ENCODE data around the gene LRG1. TPM values are rescaled to one million over a fixed set of nuclear protein-coding genes. Genes with fewer than 3 reads are reported as not detected.

The LRG1 gene
- total and polyA plus RNA-seq, 9 donors = 0.33 to 7.6 (median 2.7) TPM

DNA sequence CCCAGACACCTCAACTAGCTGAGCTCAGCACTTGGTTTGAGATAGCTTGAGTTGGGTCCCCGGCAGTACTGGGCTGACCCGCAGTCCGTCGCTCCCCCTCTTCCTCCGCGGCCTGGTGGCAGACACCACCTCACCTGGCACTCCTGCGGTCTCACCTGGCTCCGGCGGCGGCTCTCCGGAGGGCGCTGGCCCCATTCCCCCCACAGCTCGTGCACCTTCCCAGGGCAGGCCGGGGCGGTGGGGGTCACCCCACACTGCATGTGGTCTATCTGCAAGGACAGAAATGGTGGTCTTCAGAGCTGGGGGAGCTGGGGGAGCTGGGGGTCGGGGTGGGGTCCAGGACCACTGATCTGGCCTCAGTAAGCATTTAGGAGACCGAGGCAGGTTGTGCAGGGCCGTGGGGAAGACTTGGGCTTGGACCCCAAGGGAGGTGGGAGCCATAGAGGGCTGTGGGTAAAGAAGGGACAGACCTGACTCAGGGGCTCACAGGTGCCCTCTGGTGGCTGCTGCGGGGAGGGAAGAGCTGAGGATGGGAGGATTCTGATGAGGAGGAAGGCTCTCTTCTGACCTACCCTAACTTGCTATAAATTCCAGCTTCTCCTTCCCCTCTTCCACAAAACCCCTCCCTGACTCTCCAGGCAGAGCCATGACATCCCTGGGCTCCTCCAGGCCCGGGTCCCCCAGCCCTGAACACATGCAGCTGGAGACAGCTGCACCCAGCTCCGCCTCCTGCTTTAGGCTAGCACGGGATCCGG is 14.9 kb downstream of the LRG1 start:
- Histone ChIP-seq H3K27me3 (no peaks in the 10 kb centered on the region), H3K4me1 (ENCODE audit: insufficient read depth) (peaks cover 3% of the 10 kb centered on the region), H3K36me3 (no peaks in the 10 kb centered on the region), H3K27ac (no peak overlapping the region), H3K4me3 (no peak overlapping the region), H3K9me3 (no peaks in the 10 kb centered on the region)
- no peak for TF ChIP-seq POLR2A (IDR thresholded peaks at IDR 0.05)
- peak; percentile 29 to 66 (median 34) for TF ChIP-seq CTCF (IDR thresholded peaks at IDR 0.05)
- TF ChIP-seq EP300 (IDR thresholded peaks at IDR 0.05) = no peak
- intact Hi-C loops (cut with DNase I) = no loop called here
- WGBS, 3 donors = 66 to 71% (median 66%) methylated on average over 23 of the region's 23 CpGs
- peak; percentile 50 to 79 (median 71) for DNase-seq

DNA sequence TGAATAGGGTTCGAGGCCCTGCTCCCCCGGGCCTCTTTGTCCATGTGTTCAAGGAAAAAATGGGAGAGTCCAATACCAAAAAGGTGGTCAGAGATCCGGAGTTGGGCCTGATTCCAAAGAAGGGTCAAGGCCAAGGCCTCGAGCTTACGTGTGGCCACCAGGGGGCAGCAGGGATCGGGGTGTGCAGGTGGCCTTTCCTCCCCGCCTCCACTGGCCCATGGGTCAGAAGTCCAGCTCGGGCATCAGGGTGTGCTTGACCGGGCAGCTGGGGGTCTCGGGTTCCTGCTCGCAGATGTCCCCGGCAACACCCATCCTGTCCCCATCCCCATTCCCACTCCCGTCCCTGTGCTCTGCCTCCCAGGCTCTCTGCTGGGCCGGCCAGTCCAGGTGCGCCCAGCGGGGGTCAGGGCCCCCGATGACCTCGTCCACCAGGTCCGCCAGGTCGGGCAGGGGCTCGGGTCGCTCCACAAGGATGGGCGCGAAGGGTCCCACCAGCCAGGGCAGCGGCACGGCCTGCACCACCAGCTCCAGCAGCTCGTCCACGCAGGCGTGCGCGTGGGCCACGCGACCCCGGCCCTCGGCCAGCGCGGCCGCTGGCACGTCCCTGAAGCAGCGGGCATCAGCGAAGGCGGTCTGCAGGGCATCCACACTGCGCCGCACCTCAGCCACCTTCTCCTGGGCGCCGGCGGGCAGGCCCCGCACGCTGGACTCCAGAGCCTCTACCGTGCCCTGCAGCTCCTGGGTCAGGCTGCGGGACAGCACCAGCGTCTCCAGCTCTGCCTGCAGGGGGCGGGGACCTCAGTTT is 16.3 kb downstream of the LRG1 start:
- H3K36me3 ChIP-seq = no peaks in the 10 kb centered on the region
- H3K4me3 ChIP-seq = no peak overlapping the region
- TF ChIP-seq CTCF (IDR thresholded peaks at IDR 0.05) (peak in 2 of 3 donors; percentile 1 to 39), EP300 (IDR thresholded peaks at IDR 0.05) (no peak), POLR2A (IDR thresholded peaks at IDR 0.05) (no peak)
- intact Hi-C loops (cut with DNase I) = no loop called here
- H3K9me3 ChIP-seq = no peaks in the 10 kb centered on the region
- no peak overlapping the region for H3K27ac ChIP-seq
- H3K27me3 ChIP-seq = no peaks in the 10 kb centered on the region
- DNase-seq = peak in 4 of 5 donors; percentile 45 to 77 (median 56)
- peaks cover 13% of the 10 kb centered on the region for H3K4me1 ChIP-seq (ENCODE audit: insufficient read depth)
- WGBS, 3 donors = 76 to 79% (median 78%) methylated on average over 49 to 53 of the region's 53 CpGs

GRCh38 chr19:4522291-4523002 is 17.4 kb downstream of the LRG1 start:
- no peaks in the 10 kb centered on the region for H3K36me3 ChIP-seq
- H3K4me3 ChIP-seq = no peak overlapping the region
- peaks cover 22% of the 10 kb centered on the region for H3K4me1 ChIP-seq (ENCODE audit: insufficient read depth)
- H3K27ac ChIP-seq = no peak overlapping the region
- no peaks in the 10 kb centered on the region for H3K27me3 ChIP-seq
- 84 to 90% (median 85%) methylated on average over 15 of the region's 15 CpGs for WGBS, 3 donors
- TF ChIP-seq POLR2A (IDR thresholded peaks at IDR 0.05) (no peak), CTCF (IDR thresholded peaks at IDR 0.05) (no peak), EP300 (IDR thresholded peaks at IDR 0.05) (no peak)
- H3K9me3 ChIP-seq = no peaks in the 10 kb centered on the region
- intact Hi-C loops (cut with DNase I) = no loop called here
- no peak for DNase-seq

GRCh38 chr19:4521888-4522242 is 18.0 kb downstream of the LRG1 start:
- intact Hi-C loops (cut with DNase I) = no loop called here

More at GRCh38 chr19:4521888-4522242, 18.0 kb downstream of the LRG1 start:
- H3K4me1 ChIP-seq (ENCODE audit: insufficient read depth) = peaks cover 24% of the 10 kb centered on the region
- no peaks in the 10 kb centered on the region for H3K36me3 ChIP-seq
- WGBS, 3 donors = 87 to 91% (median 88%) methylated on average over 5 of the region's 5 CpGs
- TF ChIP-seq CTCF (IDR thresholded peaks at IDR 0.05) = no peak
- no peak for TF ChIP-seq EP300 (IDR thresholded peaks at IDR 0.05)
- no peak for TF ChIP-seq POLR2A (IDR thresholded peaks at IDR 0.05)
- DNase-seq = no peak
- H3K27ac ChIP-seq = no peak overlapping the region
- no peaks in the 10 kb centered on the region for H3K9me3 ChIP-seq
- H3K4me3 ChIP-seq = no peak overlapping the region
- H3K27me3 ChIP-seq = no peaks in the 10 kb centered on the region

Measured in ovary (tissue), 9 donors.